Uterus (tissue), 4 donors: ENCODE data around the gene EXOSC1. TPM values are rescaled to one million over a fixed set of nuclear protein-coding genes. Genes with fewer than 3 reads are reported as not detected.

ENCODE experiments used
- DNase-seq, 2 donors: peaks; one replicate each; pipeline ENCODE4 v3.0.0-alpha.2; 2019 to 2020
- H3K27ac ChIP-seq, 2 donors: fragments of 200-600 bp; sonication (generic); 1 replicate in 1 of 2; 2 replicates in 1 of 2; pipeline ENCODE4 v1.5.1; 2016 to 2018
- H3K27me3 ChIP-seq, 2 donors: fragments of 200-600 bp; sonication (generic); one replicate each; pipeline ENCODE4 v1.5.1; 2018 to 2019; ENCODE audit warnings: control low read depth in 1 of 2
- H3K36me3 ChIP-seq, 2 donors: fragments of 200-600 bp; sonication (generic); one replicate each; pipeline ENCODE4 v1.5.1; 2019; ENCODE audit warnings: control low read depth in 1 of 2
- H3K4me1 ChIP-seq, 2 donors: fragments of 200-600 bp; sonication (generic); one replicate each; pipeline ENCODE4 v1.5.1; 2018 to 2019; ENCODE audit warnings: control low read depth in 1 of 2
- H3K4me3 ChIP-seq, 2 donors: fragments of 200-600 bp; sonication (generic); 1 replicate in 1 of 2; 2 replicates in 1 of 2; pipeline ENCODE4 v1.5.1; 2018 to 2019; ENCODE audit warnings: mild to moderate bottlenecking in 1 of 2
- H3K9me3 ChIP-seq, 2 donors: fragments of 200-600 bp; sonication (generic); one replicate each; pipeline ENCODE4 v1.5.1; 2019; ENCODE audit warnings: control low read depth in 1 of 2
- POLR2A ChIP-seq, 2 donors: fragments of 450-650 bp; IDR thresholded peaks; one replicate each; pipeline ENCODE4 v1.6.1; 2016; ENCODE audit warnings: antibody characterized with exemption in 2 of 2, mild to moderate bottlenecking in 1 of 2, moderate library complexity in 1 of 2
- intact Hi-C: fragments of 100-400 bp; cut with DNase I; formaldehyde crosslinking; loops from one replicate; pipeline ENCODE4 v1.15.1; 2023; ENCODE audit warnings: low total_unique reads
- total RNA-seq, 4 donors: library from RNA; depleted of rRNA in 3 of 4; stranded (reverse); fragments of >200 nt in 3 of 4; gene quantifications; one replicate each; pipeline versions ENCODE4 v1.1.0 to v1.2.4, GENCODE V29; 2014 to 2023
- TF ChIP-seq, protein P1 (sequence below), 4 experiments: fragments of 200-600 bp in 2 of 4; fragments of 450-650 bp in 2 of 4; sonication (generic) in 2 of 4; IDR thresholded peaks; one replicate each; pipeline ENCODE4 v1.5.1; 2016 to 2019; ENCODE audit warnings: antibody characterized with exemption in 4 of 4, mild to moderate bottlenecking in 2 of 4, moderate library complexity in 1 of 4
- donor health status: DM: yes; HTN: yes; CAD: no.

EXOSC1 gene
- total RNA-seq, 4 donors from 2014 or later: 26.7 to 349 (median 48.3) TPM

- no peak overlapping the region for H3K4me3 ChIP-seq
- TF ChIP-seq POLR2A (IDR thresholded peaks at IDR 0.05): no peak
- TF ChIP-seq, protein P1, sequence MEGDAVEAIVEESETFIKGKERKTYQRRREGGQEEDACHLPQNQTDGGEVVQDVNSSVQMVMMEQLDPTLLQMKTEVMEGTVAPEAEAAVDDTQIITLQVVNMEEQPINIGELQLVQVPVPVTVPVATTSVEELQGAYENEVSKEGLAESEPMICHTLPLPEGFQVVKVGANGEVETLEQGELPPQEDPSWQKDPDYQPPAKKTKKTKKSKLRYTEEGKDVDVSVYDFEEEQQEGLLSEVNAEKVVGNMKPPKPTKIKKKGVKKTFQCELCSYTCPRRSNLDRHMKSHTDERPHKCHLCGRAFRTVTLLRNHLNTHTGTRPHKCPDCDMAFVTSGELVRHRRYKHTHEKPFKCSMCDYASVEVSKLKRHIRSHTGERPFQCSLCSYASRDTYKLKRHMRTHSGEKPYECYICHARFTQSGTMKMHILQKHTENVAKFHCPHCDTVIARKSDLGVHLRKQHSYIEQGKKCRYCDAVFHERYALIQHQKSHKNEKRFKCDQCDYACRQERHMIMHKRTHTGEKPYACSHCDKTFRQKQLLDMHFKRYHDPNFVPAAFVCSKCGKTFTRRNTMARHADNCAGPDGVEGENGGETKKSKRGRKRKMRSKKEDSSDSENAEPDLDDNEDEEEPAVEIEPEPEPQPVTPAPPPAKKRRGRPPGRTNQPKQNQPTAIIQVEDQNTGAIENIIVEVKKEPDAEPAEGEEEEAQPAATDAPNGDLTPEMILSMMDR (IDR thresholded peaks at IDR 0.05): no peak
- H3K9me3 ChIP-seq: no peaks in the 10 kb centered on the region
- intact Hi-C loops: no loop called here
- no peaks in the 10 kb centered on the region for H3K4me1 ChIP-seq
- no peaks in the 10 kb centered on the region for H3K27me3 ChIP-seq
- no peaks in the 10 kb centered on the region for H3K36me3 ChIP-seq
- DNase-seq: no peak
- H3K27ac ChIP-seq: no peak overlapping the region
Observed at GRCh38 chr10:97442277-97442676, 3.5 kb downstream of the EXOSC1 start.

DNA sequence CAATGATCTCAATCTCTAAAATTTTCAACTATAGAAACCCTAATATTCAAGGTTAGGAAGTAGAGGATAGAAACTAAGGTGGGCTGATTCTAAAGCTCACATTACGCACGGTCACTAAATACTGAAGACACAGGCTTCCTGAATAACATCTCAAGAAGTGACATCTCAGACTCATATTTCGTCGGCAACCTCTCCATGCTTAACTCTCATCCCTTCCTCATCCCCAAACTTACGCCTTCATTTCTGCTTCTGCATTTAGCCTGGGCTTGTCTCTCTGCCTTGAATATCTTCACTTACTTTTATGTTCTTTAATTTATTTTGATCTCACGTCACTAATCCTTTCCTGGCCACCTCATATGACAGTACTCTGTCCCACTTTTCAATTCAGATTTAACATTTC is 10.6 kb downstream of the EXOSC1 start:
- Histone ChIP-seq H3K4me1 (no peaks in the 10 kb centered on the region), H3K4me3 (no peak overlapping the region), H3K36me3 (no peaks in the 10 kb centered on the region), H3K27ac (no peak overlapping the region), H3K9me3 (no peaks in the 10 kb centered on the region), H3K27me3 (no peaks in the 10 kb centered on the region)
- no peak for DNase-seq
- intact Hi-C loops: no loop called here
- no peak for TF ChIP-seq POLR2A (IDR thresholded peaks at IDR 0.05)
- TF ChIP-seq, protein P1 (IDR thresholded peaks at IDR 0.05): no peak

GRCh38 chr10:97434557-97434956 is 11.2 kb downstream of the EXOSC1 start:
- Histone ChIP-seq H3K36me3 (no peaks in the 10 kb centered on the region), H3K27ac (no peak overlapping the region), H3K4me3 (no peak overlapping the region), H3K9me3 (no peaks in the 10 kb centered on the region), H3K27me3 (no peaks in the 10 kb centered on the region), H3K4me1 (no peaks in the 10 kb centered on the region)
- TF ChIP-seq POLR2A (IDR thresholded peaks at IDR 0.05): no peak
- TF ChIP-seq, protein P1 (IDR thresholded peaks at IDR 0.05): no peak
- DNase-seq: no peak
- intact Hi-C loops: no loop called here

DNA sequence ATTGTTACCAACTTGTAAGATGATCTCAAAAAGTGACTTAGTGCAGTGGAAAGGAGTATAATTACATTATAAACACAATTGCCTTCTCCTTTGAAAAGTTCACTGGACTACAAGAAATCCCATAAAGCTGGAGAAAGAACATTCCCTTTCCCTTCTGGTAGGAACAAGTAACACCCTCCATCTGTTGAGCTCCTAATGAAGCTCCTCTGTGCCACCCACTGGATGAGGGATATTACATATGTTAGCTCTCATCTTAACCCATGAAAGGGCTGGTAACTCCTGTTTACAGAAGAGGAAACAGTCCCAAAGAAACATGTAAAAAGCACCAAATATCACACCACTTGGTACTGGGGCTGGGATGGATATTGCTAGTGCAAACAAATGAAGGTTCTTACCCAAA is 11.8 kb downstream of the EXOSC1 start:
- no peak for TF ChIP-seq POLR2A (IDR thresholded peaks at IDR 0.05)
- TF ChIP-seq, protein P1 (IDR thresholded peaks at IDR 0.05): no peak

DNA sequence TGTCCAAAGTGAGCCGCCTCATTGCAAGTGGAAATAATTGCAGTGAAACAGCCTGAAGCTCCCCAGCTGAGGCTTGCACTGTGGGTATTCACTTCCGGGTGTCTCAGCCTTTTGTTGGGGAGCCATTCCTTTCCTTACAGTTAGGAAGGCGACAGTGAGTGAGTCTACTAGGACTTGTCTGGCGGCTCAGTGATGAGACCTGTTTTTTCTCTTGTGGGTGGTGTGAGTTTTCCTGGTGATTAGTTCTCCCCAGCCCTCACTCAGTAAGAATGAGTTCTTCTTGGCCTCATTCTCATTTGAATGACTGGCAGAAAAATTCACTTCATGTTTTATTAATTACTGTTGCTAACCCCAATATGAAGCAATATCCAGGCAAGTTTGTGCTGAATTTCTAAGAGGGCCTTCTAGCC is 17.2 kb downstream of the EXOSC1 start:
- no peak overlapping the region for H3K4me3 ChIP-seq

More for the DNA sequence above, 11.8 kb downstream of the EXOSC1 start:
- Histone ChIP-seq H3K4me1 (no peaks in the 10 kb centered on the region), H3K36me3 (no peaks in the 10 kb centered on the region), H3K27me3 (no peaks in the 10 kb centered on the region), H3K9me3 (no peaks in the 10 kb centered on the region), H3K4me3 (no peak overlapping the region), H3K27ac (no peak overlapping the region)
- intact Hi-C loops: no loop called here
- DNase-seq: no peak

More for the DNA sequence above, 17.2 kb downstream of the EXOSC1 start:
- no peaks in the 10 kb centered on the region for H3K27me3 ChIP-seq
- DNase-seq: no peak
- TF ChIP-seq, protein P1 (IDR thresholded peaks at IDR 0.05): no peak
- no peak for TF ChIP-seq POLR2A (IDR thresholded peaks at IDR 0.05)
- no peaks in the 10 kb centered on the region for H3K36me3 ChIP-seq
- no peak overlapping the region for H3K27ac ChIP-seq
- peaks cover 0 to 5% of the 10 kb centered on the region in 2 donors for H3K4me1 ChIP-seq
- no peaks in the 10 kb centered on the region for H3K9me3 ChIP-seq
- intact Hi-C loops: no loop called here
